ENCODE measurements around the gene DACH1.

Gene DACH1

GRCh38 chr13:71758828-71759227 lies 108.2 kb downstream of the DACH1 start:
- no peak overlapping the region for H2BK12ac ChIP-seq (ENCODE audit: low read length)
- H2BK120ac ChIP-seq (ENCODE audit: insufficient read depth, low read length, poor library complexity) = no peak overlapping the region
- H3K4me2 ChIP-seq (ENCODE audit: low read length) = no peak overlapping the region
- no peak overlapping the region for H4K91ac ChIP-seq (ENCODE audit: low read depth, low read length)
- no peak overlapping the region for H3K9ac ChIP-seq (ENCODE audit: low read length)
- H3K79me2 ChIP-seq (ENCODE audit: control insufficient read depth, insufficient read depth, low read length, poor library complexity) = no peaks in the 10 kb centered on the region
- WGBS (ENCODE audit: extremely low coverage, insufficient coverage, insufficient read length) = no CpG with 5 or more reads among the region's 2 CpGs
- no peaks in the 10 kb centered on the region for H3K36me3 ChIP-seq (ENCODE audit: control insufficient read depth in 1 of 2, insufficient read depth in 2 of 2, low read length in 2 of 2)
- H2AFZ ChIP-seq (ENCODE audit: insufficient read depth, low read length, poor library complexity) = no peak overlapping the region
- no peak overlapping the region for H3K14ac ChIP-seq (ENCODE audit: low read length)
- no peak overlapping the region for H2AK5ac ChIP-seq (ENCODE audit: low read length)
- no peak overlapping the region for H4K12ac ChIP-seq (ENCODE audit: low read depth, low read length)
- H3K27me3 ChIP-seq (ENCODE audit: insufficient read depth, low read length) = no peaks in the 10 kb centered on the region
- no peaks in the 10 kb centered on the region for H3K79me1 ChIP-seq (ENCODE audit: low read length)
- no peak overlapping the region for H3K4me3 ChIP-seq (ENCODE audit: low read depth, low read length)
- no peak overlapping the region for H3K23ac ChIP-seq (ENCODE audit: low read length)
- H3K9me3 ChIP-seq (ENCODE audit: insufficient read depth, low read depth, low read length) = no peaks in the 10 kb centered on the region
- H4K8ac ChIP-seq (ENCODE audit: low read depth, low read length) = no peak overlapping the region
- H3K4ac ChIP-seq (ENCODE audit: low read depth, low read length) = no peak overlapping the region
- no peak for DNase-seq
- H2BK5ac ChIP-seq (ENCODE audit: low read depth, low read length, poor library complexity) = no peak overlapping the region
- no peak overlapping the region for H3K18ac ChIP-seq (ENCODE audit: low read length)
- H3K27ac ChIP-seq (ENCODE audit: low read depth, low read length) = no peak overlapping the region
- no peaks in the 10 kb centered on the region for H3K4me1 ChIP-seq (ENCODE audit: control insufficient read depth in 1 of 2, insufficient read depth in 2 of 2, low read length in 2 of 2)

DNA sequence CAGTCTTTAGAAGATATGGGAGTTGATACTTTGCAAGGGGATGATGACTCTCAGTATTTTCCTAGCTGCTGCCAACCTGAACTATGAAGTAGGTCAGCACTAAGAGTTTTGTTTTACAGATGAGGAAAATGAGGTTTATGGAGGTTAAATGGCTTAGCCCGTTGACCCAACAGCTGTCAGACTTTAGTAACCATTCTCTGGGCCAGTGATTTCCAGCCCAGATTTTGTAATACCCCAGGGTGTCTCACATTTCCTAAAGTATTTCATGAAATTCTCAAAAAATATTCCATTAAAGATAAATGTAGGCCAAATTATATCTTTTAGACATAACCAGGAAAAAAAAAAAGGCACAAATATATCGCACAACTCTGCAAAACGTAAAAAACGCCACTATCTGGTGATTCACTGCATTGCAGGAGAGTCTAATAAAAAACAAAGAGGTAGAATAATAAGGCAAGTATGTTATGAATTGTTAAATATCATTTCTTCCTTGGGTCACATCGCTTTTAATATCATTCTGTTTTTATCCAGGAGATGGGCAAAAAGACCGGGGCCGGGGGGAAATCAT lies 112.5 kb downstream of the DACH1 start:
- no peak overlapping the region for H3K27ac ChIP-seq (ENCODE audit: low read depth, low read length)
- no peaks in the 10 kb centered on the region for H3K79me1 ChIP-seq (ENCODE audit: low read length)
- no peak overlapping the region for H4K8ac ChIP-seq (ENCODE audit: low read depth, low read length)
- no peak overlapping the region for H2BK5ac ChIP-seq (ENCODE audit: low read depth, low read length, poor library complexity)
- H2BK12ac ChIP-seq (ENCODE audit: low read length) = no peak overlapping the region
- no peak overlapping the region for H2BK120ac ChIP-seq (ENCODE audit: insufficient read depth, low read length, poor library complexity)
- H3K4me3 ChIP-seq (ENCODE audit: low read depth, low read length) = no peak overlapping the region
- H3K9me3 ChIP-seq (ENCODE audit: insufficient read depth, low read depth, low read length) = no peaks in the 10 kb centered on the region
- DNase-seq = no peak
- no peaks in the 10 kb centered on the region for H3K79me2 ChIP-seq (ENCODE audit: control insufficient read depth, insufficient read depth, low read length, poor library complexity)
- H3K18ac ChIP-seq (ENCODE audit: low read length) = no peak overlapping the region
- no peak overlapping the region for H3K4ac ChIP-seq (ENCODE audit: low read depth, low read length)
- H3K36me3 ChIP-seq (ENCODE audit: control insufficient read depth in 1 of 2, insufficient read depth in 2 of 2, low read length in 2 of 2) = no peaks in the 10 kb centered on the region
- WGBS (ENCODE audit: extremely low coverage, insufficient coverage, insufficient read length) = no CpG with 5 or more reads among the region's 7 CpGs
- H4K91ac ChIP-seq (ENCODE audit: low read depth, low read length) = no peak overlapping the region
- H4K12ac ChIP-seq (ENCODE audit: low read depth, low read length) = no peak overlapping the region
- H3K23ac ChIP-seq (ENCODE audit: low read length) = no peak overlapping the region
- no peak overlapping the region for H3K9ac ChIP-seq (ENCODE audit: low read length)
- H3K27me3 ChIP-seq (ENCODE audit: insufficient read depth, low read length) = no peaks in the 10 kb centered on the region
- H3K14ac ChIP-seq (ENCODE audit: low read length) = no peak overlapping the region
- H2AK5ac ChIP-seq (ENCODE audit: low read length) = no peak overlapping the region
- H3K4me1 ChIP-seq (ENCODE audit: control insufficient read depth in 1 of 2, insufficient read depth in 2 of 2, low read length in 2 of 2) = no peaks in the 10 kb centered on the region
- no peak overlapping the region for H3K4me2 ChIP-seq (ENCODE audit: low read length)
- H2AFZ ChIP-seq (ENCODE audit: insufficient read depth, low read length, poor library complexity) = no peak overlapping the region

DNA sequence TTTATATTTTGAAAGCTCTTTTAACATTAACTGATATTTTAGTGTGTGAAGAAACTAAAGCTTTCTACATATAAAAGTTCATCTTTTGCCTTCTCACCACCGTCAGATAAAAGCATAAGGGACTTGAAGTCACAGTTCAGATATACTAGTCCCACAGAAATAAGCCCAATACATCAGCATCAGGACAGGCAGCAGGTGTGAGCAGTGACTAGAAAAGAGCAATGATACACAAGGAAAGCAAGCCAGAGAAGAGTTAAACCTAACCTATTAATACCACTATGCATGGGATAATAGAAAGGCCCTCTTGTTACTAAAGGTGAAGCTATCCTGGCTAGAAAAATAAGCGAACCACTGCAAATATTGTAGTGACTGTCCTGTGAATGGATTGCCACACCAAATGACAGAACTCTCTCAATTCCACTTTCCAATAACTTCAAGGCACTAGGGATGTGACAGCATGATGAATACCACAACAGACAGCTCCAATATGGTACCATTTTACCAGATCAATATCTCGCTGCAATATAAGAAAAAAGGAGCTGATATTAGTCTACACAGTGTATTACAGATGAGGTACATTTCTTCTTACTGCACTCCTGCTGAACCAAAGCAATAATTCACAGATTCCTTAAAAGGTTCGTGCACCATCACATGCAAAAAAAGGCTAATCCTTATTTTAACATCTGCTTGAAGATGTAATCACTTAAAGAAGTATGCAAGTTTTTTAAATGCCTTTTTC lies 114.1 kb downstream of the DACH1 start:
- no peak overlapping the region for H3K18ac ChIP-seq (ENCODE audit: low read length)
- no peaks in the 10 kb centered on the region for H3K9me3 ChIP-seq (ENCODE audit: insufficient read depth, low read depth, low read length)
- no peak overlapping the region for H2AK5ac ChIP-seq (ENCODE audit: low read length)

GRCh38 chr13:71751073-71751472 lies 115.9 kb downstream of the DACH1 start:
- no peak overlapping the region for H3K4me2 ChIP-seq (ENCODE audit: low read length)
- no peak overlapping the region for H3K9ac ChIP-seq (ENCODE audit: low read length)
- H3K36me3 ChIP-seq (ENCODE audit: control insufficient read depth in 1 of 2, insufficient read depth in 2 of 2, low read length in 2 of 2) = no peaks in the 10 kb centered on the region
- DNase-seq = no peak
- no peak overlapping the region for H3K4ac ChIP-seq (ENCODE audit: low read depth, low read length)
- no peaks in the 10 kb centered on the region for H3K79me2 ChIP-seq (ENCODE audit: control insufficient read depth, insufficient read depth, low read length, poor library complexity)
- no peaks in the 10 kb centered on the region for H3K9me3 ChIP-seq (ENCODE audit: insufficient read depth, low read depth, low read length)
- H4K91ac ChIP-seq (ENCODE audit: low read depth, low read length) = no peak overlapping the region
- H3K23ac ChIP-seq (ENCODE audit: low read length) = no peak overlapping the region
- H4K8ac ChIP-seq (ENCODE audit: low read depth, low read length) = no peak overlapping the region
- no peak overlapping the region for H3K27ac ChIP-seq (ENCODE audit: low read depth, low read length)
- no peak overlapping the region for H4K12ac ChIP-seq (ENCODE audit: low read depth, low read length)
- no peak overlapping the region for H3K18ac ChIP-seq (ENCODE audit: low read length)
- no peak overlapping the region for H2AFZ ChIP-seq (ENCODE audit: insufficient read depth, low read length, poor library complexity)
- no peak overlapping the region for H2BK120ac ChIP-seq (ENCODE audit: insufficient read depth, low read length, poor library complexity)
- H3K14ac ChIP-seq (ENCODE audit: low read length) = no peak overlapping the region
- H2BK5ac ChIP-seq (ENCODE audit: low read depth, low read length, poor library complexity) = no peak overlapping the region
- H3K4me3 ChIP-seq (ENCODE audit: low read depth, low read length) = no peak overlapping the region
- no peak overlapping the region for H2AK5ac ChIP-seq (ENCODE audit: low read length)
- no peaks in the 10 kb centered on the region for H3K79me1 ChIP-seq (ENCODE audit: low read length)
- H3K27me3 ChIP-seq (ENCODE audit: insufficient read depth, low read length) = no peaks in the 10 kb centered on the region
- H2BK12ac ChIP-seq (ENCODE audit: low read length) = no peak overlapping the region
- H3K4me1 ChIP-seq (ENCODE audit: control insufficient read depth in 1 of 2, insufficient read depth in 2 of 2, low read length in 2 of 2) = no peaks in the 10 kb centered on the region
- no CpG with 5 or more reads among the region's 1 CpG for WGBS (ENCODE audit: extremely low coverage, insufficient coverage, insufficient read length)

More for the DNA sequence above, 114.1 kb downstream of the DACH1 start:
- Histone ChIP-seq H3K79me2 (ENCODE audit: control insufficient read depth, insufficient read depth, low read length, poor library complexity) (no peaks in the 10 kb centered on the region), H3K27me3 (ENCODE audit: insufficient read depth, low read length) (no peaks in the 10 kb centered on the region), H3K4ac (ENCODE audit: low read depth, low read length) (no peak overlapping the region), H2BK120ac (ENCODE audit: insufficient read depth, low read length, poor library complexity) (no peak overlapping the region), H3K4me3 (ENCODE audit: low read depth, low read length) (no peak overlapping the region), H4K12ac (ENCODE audit: low read depth, low read length) (no peak overlapping the region), H3K23ac (ENCODE audit: low read length) (no peak overlapping the region), H3K79me1 (ENCODE audit: low read length) (no peaks in the 10 kb centered on the region), H4K8ac (ENCODE audit: low read depth, low read length) (no peak overlapping the region), H3K27ac (ENCODE audit: low read depth, low read length) (no peak overlapping the region), H3K4me1 (ENCODE audit: control insufficient read depth in 1 of 2, insufficient read depth in 2 of 2, low read length in 2 of 2) (no peaks in the 10 kb centered on the region), H2AFZ (ENCODE audit: insufficient read depth, low read length, poor library complexity) (no peak overlapping the region), H3K4me2 (ENCODE audit: low read length) (no peak overlapping the region), H3K36me3 (ENCODE audit: control insufficient read depth in 1 of 2, insufficient read depth in 2 of 2, low read length in 2 of 2) (no peaks in the 10 kb centered on the region), H3K14ac (ENCODE audit: low read length) (no peak overlapping the region), H3K9ac (ENCODE audit: low read length) (no peak overlapping the region), H2BK12ac (ENCODE audit: low read length) (no peak overlapping the region), H2BK5ac (ENCODE audit: low read depth, low read length, poor library complexity) (no peak overlapping the region), H4K91ac (ENCODE audit: low read depth, low read length) (no peak overlapping the region)
- DNase-seq = no peak
- no CpG with 5 or more reads among the region's 4 CpGs for WGBS (ENCODE audit: extremely low coverage, insufficient coverage, insufficient read length)
